Breast epithelium (tissue), 3 donors: ENCODE results near the gene XYLT1.

Experiments used
- CTCF ChIP-seq, 3 donors: fragments of 450-650 bp; IDR thresholded peaks; one replicate each; pipeline ENCODE4 v1.5.1; 2016 to 2017; ENCODE audit warnings: antibody characterized with exemption in 3 of 3, mild to moderate bottlenecking in 3 of 3, moderate library complexity in 3 of 3
- POLR2A ChIP-seq: fragments of 450-650 bp; IDR thresholded peaks from one replicate; pipeline ENCODE4 v1.6.1; 2016; ENCODE audit warnings: antibody characterized with exemption, mild to moderate bottlenecking, moderate library complexity

- TF ChIP-seq CTCF (IDR thresholded peaks at IDR 0.05) (no peak), POLR2A (no peak)
Measured at GRCh38 chr16:17340804-17341203, 130.0 kb downstream of the XYLT1 start.
